LNCAP (cell line): ENCODE measurements around the gene PARP9.

Experiments
- CTCF ChIP-seq: fragments of 450-650 bp; IDR thresholded peaks from 2 replicates; pipeline ENCODE4 v1.5.1; 2017; ENCODE audit warnings: mild to moderate bottlenecking

PARP9 gene

GRCh38 chr3:122555275-122556071 lies 8.6 kb downstream of the PARP9 start:
- no peak for TF ChIP-seq CTCF

- TF ChIP-seq CTCF, result no peak
These were observed 10.9 kb downstream of the PARP9 start for GRCh38 chr3:122553171-122553570.

- TF ChIP-seq CTCF, result no peak
These were observed 15.5 kb downstream of the PARP9 start for GRCh38 chr3:122548619-122549018.

- no peak for TF ChIP-seq CTCF
These were observed 16.0 kb downstream of the PARP9 start for GRCh38 chr3:122548076-122548475.

- TF ChIP-seq CTCF, result no peak
These were observed 17.9 kb downstream of the PARP9 start for GRCh38 chr3:122546151-122546550.

GRCh38 chr3:122538956-122539490 lies 25.1 kb downstream of the PARP9 start:
- no peak for TF ChIP-seq CTCF

GRCh38 chr3:122536632-122537001 lies 27.5 kb downstream of the PARP9 start:
- TF ChIP-seq CTCF, result no peak
